ENCODE results near the gene CSK. TPM values are rescaled to one million over a fixed set of nuclear protein-coding genes. Genes with fewer than 3 reads are reported as not detected.

CSK gene
- total RNA-seq, 1 donor from 2014 or later = 83.8 TPM

DNA sequence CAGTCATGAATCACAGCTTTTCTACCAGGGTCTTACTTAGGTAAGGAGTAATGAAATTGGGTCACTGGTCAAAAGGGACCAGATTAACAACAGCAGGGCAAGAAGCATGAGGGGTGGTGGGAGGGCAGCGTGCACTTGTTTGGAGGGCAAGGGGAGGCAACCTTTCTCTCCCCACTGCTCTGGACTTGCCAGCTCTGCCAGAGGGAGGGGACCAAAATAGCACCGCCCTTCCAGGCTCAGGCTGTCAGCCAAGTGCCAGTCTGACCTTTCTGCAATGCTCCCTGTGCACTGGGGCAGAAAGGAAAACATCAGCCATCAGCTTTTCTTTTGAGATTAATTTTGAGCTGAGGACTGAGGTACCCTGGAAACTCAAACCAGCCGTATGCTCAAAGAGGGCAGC lies 65.6 kb downstream of the CSK start:
- no peak overlapping the region for H3K27ac ChIP-seq
- H3K4me1 ChIP-seq = peaks cover 10% of the 10 kb centered on the region
- intact Hi-C loops (cut with DNase I) = no loop called here
- no peak overlapping the region for H3K4me3 ChIP-seq
- TF ChIP-seq, protein P1, sequence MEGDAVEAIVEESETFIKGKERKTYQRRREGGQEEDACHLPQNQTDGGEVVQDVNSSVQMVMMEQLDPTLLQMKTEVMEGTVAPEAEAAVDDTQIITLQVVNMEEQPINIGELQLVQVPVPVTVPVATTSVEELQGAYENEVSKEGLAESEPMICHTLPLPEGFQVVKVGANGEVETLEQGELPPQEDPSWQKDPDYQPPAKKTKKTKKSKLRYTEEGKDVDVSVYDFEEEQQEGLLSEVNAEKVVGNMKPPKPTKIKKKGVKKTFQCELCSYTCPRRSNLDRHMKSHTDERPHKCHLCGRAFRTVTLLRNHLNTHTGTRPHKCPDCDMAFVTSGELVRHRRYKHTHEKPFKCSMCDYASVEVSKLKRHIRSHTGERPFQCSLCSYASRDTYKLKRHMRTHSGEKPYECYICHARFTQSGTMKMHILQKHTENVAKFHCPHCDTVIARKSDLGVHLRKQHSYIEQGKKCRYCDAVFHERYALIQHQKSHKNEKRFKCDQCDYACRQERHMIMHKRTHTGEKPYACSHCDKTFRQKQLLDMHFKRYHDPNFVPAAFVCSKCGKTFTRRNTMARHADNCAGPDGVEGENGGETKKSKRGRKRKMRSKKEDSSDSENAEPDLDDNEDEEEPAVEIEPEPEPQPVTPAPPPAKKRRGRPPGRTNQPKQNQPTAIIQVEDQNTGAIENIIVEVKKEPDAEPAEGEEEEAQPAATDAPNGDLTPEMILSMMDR (IDR thresholded peaks at IDR 0.05) = no peak
- ATAC-seq (no peak), DNase-seq (no peak)
- H3K27me3 ChIP-seq (ENCODE audit: low read depth) = no peaks in the 10 kb centered on the region
- no peaks in the 10 kb centered on the region for H3K9me3 ChIP-seq
- peaks cover 77% of the 10 kb centered on the region for H3K36me3 ChIP-seq

DNA sequence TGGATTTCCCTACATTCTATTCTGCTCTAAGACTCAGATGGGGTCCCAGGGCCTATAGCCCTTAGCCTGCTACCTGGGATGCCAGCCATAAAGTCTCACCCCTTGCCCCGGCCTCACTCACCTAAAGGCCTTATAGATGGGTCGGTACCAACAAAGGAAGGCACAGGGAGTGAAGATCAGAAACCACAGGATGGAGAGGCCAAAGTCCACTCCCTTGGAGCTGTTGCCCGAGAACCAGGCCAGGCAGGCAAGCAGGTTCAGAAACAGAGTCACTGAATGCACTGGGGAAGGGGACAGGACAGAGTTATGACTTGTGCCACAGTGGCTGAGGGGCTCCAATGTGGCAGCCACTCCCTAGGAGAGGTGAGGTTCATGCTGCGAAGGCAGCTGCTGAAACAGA lies 68.5 kb downstream of the CSK start:
- H3K36me3 ChIP-seq = peaks cover 89% of the 10 kb centered on the region
- intact Hi-C loops (cut with DNase I) = no loop called here

DNA sequence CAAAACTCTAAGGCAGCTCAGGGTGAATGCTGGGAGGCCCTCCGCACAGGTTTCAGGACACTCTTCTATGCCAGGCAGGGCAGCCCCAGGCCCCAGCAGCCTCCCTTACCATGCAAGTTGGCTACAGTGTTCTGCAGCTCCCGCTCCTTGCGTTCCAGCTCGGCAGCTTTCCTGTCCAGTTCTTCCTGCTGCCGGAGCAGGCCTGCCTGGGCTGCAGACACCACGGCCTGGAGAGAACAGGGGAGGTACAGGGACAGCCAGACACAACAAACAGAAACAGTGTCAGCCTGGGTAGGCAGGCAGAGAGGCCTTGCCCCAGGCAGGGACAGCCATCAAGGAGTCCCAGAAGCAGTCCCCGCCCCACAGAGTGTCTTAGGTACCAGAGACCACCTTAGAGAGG lies 70.1 kb downstream of the CSK start:
- ATAC-seq = no peak
- intact Hi-C loops (cut with DNase I) = no loop called here
- Histone ChIP-seq H3K27me3 (ENCODE audit: low read depth) (no peaks in the 10 kb centered on the region), H3K9me3 (no peaks in the 10 kb centered on the region), H3K4me1 (peaks cover 8% of the 10 kb centered on the region), H3K4me3 (no peak overlapping the region), H3K36me3 (peaks cover 81% of the 10 kb centered on the region), H3K27ac (no peak overlapping the region)
- DNase-seq = no peak
- TF ChIP-seq, protein P1 (IDR thresholded peaks at IDR 0.05) = no peak

More for the DNA sequence above, 68.5 kb downstream of the CSK start:
- TF ChIP-seq, protein P1 (IDR thresholded peaks at IDR 0.05) = no peak
- Histone ChIP-seq H3K27me3 (ENCODE audit: low read depth) (no peaks in the 10 kb centered on the region), H3K4me1 (no peaks in the 10 kb centered on the region), H3K27ac (no peak overlapping the region), H3K9me3 (no peaks in the 10 kb centered on the region), H3K4me3 (no peak overlapping the region)
- ATAC-seq (no peak), DNase-seq (no peak)

Small RNA genes lying within 50 kb of the gene (microRNA-seq; reads per million reads assigned to microRNA genes)
- gene MIR4513 (ENCODE audit: borderline number of aligned reads) (not detected), gene MIR6882 (ENCODE audit: borderline number of aligned reads) (not detected)

Other genes with a start within 250 kb of the CSK start
- gene ARID3B, start 240.9 kb upstream of the CSK start, total RNA-seq = 11.1 TPM
- 75.5 TPM for gene CLK3, start 166.2 kb upstream of the CSK start, total RNA-seq
- 30.5 TPM for gene EDC3, start 86.1 kb upstream of the CSK start, total RNA-seq
- gene CYP1A1, start 56.6 kb upstream of the CSK start, total RNA-seq = 0.38 TPM
- gene CYP1A2, start 33.2 kb upstream of the CSK start, total RNA-seq = not detected
- not detected for gene LMAN1L, start 30.8 kb downstream of the CSK start, total RNA-seq
- not detected for gene CPLX3, start 44.5 kb downstream of the CSK start, total RNA-seq
- 40.3 TPM for gene ULK3, start 61.1 kb downstream of the CSK start, total RNA-seq
- 122 TPM for gene SCAMP2, start 91.3 kb downstream of the CSK start, total RNA-seq
- 29.4 TPM for gene MPI, start 108.0 kb downstream of the CSK start, total RNA-seq
- 92.2 TPM for gene FAM219B, start 124.8 kb downstream of the CSK start, total RNA-seq
- gene COX5A, start 156.0 kb downstream of the CSK start, total RNA-seq = 134 TPM
- 17.0 TPM for gene RPP25, start 174.7 kb downstream of the CSK start, total RNA-seq
- 1.9 TPM for gene SCAMP5, start 213.5 kb downstream of the CSK start, total RNA-seq
- 11.2 TPM for gene PPCDC, start 241.5 kb downstream of the CSK start, total RNA-seq